AG04450 (cell line): ENCODE data around the gene CD46. TPM values are rescaled to one million over a fixed set of nuclear protein-coding genes. Genes with fewer than 3 reads are reported as not detected.

Source experiments
- CTCF ChIA-PET: fragments of 300-600, 350-600 bp; formaldehyde crosslinking; extraction: SDS; loops from one replicate; lab custom pipeline; 2022; ENCODE audit warnings: antibody characterized with exemption, inconsistent platforms; lab: Charles Lee
- POLR2A ChIA-PET: fragments of 350-600 bp; formaldehyde crosslinking; extraction: SDS; loops from one replicate; lab custom pipeline; 2021; ENCODE audit warnings: antibody characterized with exemption, inconsistent platforms; lab: Yijun Ruan, JAX
- DNase-seq: peaks from one replicate; pipeline ENCODE4 v3.0.0-alpha.2; 2011; ENCODE audit warnings: low read depth, low spot score
- H3K27ac ChIP-seq: one replicate; pipeline ENCODE4 v1.5.1; 2012; ENCODE audit warnings: low read depth, low read length, control low read depth
- H3K27me3 ChIP-seq: one replicate; pipeline ENCODE4 v1.6.0; 2012; ENCODE audit warnings: low read length; ENCODE audit not compliant: control insufficient read depth, insufficient read depth
- H3K4me3 ChIP-seq: 2 replicates; pipeline ENCODE4 v1.5.1; 2011; ENCODE audit warnings: mild to moderate bottlenecking, low read depth, low read length, control low read depth
- H3K9me3 ChIP-seq: 2 replicates; pipeline ENCODE4 v1.5.1; 2012; ENCODE audit warnings: low read length; ENCODE audit not compliant: control insufficient read depth, insufficient read depth
- polyA plus RNA-seq: library from polyadenylated mRNA; depleted of rRNA; stranded (reverse); fragments of >200 nt; gene quantifications from 2 replicates; pipeline ENCODE4 v1.2.3, GENCODE V29; 2011
- TF ChIP-seq, protein P1 (sequence below): IDR thresholded peaks from 2 replicates; pipeline ENCODE4 v1.5.1; 2011; ENCODE audit warnings: low read depth, low read length, control low read depth, inconsistent platforms

Gene CD46
- polyA plus RNA-seq, 1 experiment = 148 TPM

- CTCF ChIA-PET = no interaction called here
- Histone ChIP-seq H3K9me3 (no peaks in the 10 kb centered on the region), H3K27ac (no peak overlapping the region), H3K27me3 (no peaks in the 10 kb centered on the region), H3K4me3 (no peak overlapping the region)
- POLR2A ChIA-PET = no interaction called here
- TF ChIP-seq, protein P1, sequence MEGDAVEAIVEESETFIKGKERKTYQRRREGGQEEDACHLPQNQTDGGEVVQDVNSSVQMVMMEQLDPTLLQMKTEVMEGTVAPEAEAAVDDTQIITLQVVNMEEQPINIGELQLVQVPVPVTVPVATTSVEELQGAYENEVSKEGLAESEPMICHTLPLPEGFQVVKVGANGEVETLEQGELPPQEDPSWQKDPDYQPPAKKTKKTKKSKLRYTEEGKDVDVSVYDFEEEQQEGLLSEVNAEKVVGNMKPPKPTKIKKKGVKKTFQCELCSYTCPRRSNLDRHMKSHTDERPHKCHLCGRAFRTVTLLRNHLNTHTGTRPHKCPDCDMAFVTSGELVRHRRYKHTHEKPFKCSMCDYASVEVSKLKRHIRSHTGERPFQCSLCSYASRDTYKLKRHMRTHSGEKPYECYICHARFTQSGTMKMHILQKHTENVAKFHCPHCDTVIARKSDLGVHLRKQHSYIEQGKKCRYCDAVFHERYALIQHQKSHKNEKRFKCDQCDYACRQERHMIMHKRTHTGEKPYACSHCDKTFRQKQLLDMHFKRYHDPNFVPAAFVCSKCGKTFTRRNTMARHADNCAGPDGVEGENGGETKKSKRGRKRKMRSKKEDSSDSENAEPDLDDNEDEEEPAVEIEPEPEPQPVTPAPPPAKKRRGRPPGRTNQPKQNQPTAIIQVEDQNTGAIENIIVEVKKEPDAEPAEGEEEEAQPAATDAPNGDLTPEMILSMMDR = no peak
- DNase-seq = no peak
Observed at GRCh38 chr1:207742850-207743555, 8.9 kb upstream of the CD46 start.

DNA sequence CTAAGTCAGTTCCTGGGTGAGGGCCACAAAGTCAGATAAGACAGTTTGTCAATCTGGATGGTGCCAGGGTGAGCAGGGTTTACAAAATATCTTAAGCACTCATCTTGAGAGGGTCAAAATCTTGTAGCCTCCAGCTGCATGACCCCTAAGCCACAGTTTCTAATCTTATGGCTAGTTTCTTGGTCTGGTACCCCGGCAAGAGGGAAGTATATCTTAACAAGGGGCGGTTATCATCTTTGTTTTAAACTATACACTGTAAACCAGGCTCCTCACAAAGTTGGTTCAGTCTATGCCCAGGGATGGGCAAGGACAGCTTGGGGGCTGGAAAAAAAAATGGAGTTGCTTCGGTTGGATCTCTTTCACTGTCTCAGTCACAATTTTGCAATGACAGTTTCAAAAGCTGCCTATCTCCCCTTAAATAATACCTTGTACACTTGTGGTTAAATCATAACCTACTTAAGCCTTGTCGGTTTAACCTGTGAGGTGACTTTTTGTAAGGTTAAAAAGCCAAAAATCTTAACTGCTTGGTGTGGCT lies 7.8 kb upstream of the CD46 start:
- H3K27ac ChIP-seq = no peak overlapping the region
- H3K4me3 ChIP-seq = no peak overlapping the region
- H3K9me3 ChIP-seq = no peaks in the 10 kb centered on the region
- ChIA-PET POLR2A (no interaction called here), CTCF (no interaction called here)
- no peak for DNase-seq
- TF ChIP-seq, protein P1 = no peak
- H3K27me3 ChIP-seq = no peaks in the 10 kb centered on the region

GRCh38 chr1:207745285-207745684 lies 6.6 kb upstream of the CD46 start:
- DNase-seq = no peak
- H3K9me3 ChIP-seq = no peaks in the 10 kb centered on the region
- H3K27ac ChIP-seq = no peak overlapping the region
- TF ChIP-seq, protein P1 = no peak
- POLR2A ChIA-PET = no interaction called here
- H3K27me3 ChIP-seq = no peaks in the 10 kb centered on the region
- no peak overlapping the region for H3K4me3 ChIP-seq
- CTCF ChIA-PET = interaction anchor here (1.3 kb wide), 1 partner anchor 46 kb away, joined by 4 read pairs; no protein-coding TSS in a partner anchor

- no peak overlapping the region for H3K4me3 ChIP-seq
- no peak overlapping the region for H3K27ac ChIP-seq
- TF ChIP-seq, protein P1 = no peak
- no peak for DNase-seq
- no peaks in the 10 kb centered on the region for H3K27me3 ChIP-seq
- CTCF ChIA-PET = interaction anchor here (0.5 to 1.3 kb wide), 4 partner anchors 47 to 217 kb away, joined by 3 to 4 read pairs (median 4); no protein-coding TSS in a partner anchor
- POLR2A ChIA-PET = no interaction called here
- H3K9me3 ChIP-seq = no peaks in the 10 kb centered on the region
Observed at GRCh38 chr1:207745839-207746767, 5.8 kb upstream of the CD46 start.
